Activated naive CD4-positive, alpha-beta T cell treated with anti-CD3 and anti-CD28 coated beads, Interleukin-2, amount 50 U/mL, for 72 hours (primary cell): Measurements from ENCODE around the gene MAPKAPK3. TPM values are rescaled to one million over a fixed set of nuclear protein-coding genes. Genes with fewer than 3 reads are reported as not detected.
A peak's percentile ranks its signal among the peaks of the same experiment; 100 is the strongest.

Experiments
- ATAC-seq, 2 donors: fragments of 150-1000 bp; cut with Tn5 transposase; 2 replicates each; pipeline ENCODE4 v1.10.0; 2021; ENCODE audit warnings: mild to moderate bottlenecking in 2 of 2, moderate library complexity in 2 of 2
- DNase-seq, 2 donors: peaks; one replicate each; pipeline ENCODE4 v3.0.0; 2021 to 2022; ENCODE audit warnings: low spot score in 2 of 2
- H3K27ac Mint-ChIP-seq, 2 donors: one replicate each; pipeline ENCODE4 v1.8.0; 2022; ENCODE audit warnings: mild to moderate bottlenecking in 2 of 2, mixed read lengths in 2 of 2
- H3K36me3 Mint-ChIP-seq, 2 donors: one replicate each; pipeline ENCODE4 v1.8.0; 2022; ENCODE audit warnings: mixed read lengths in 2 of 2
- H3K9me3 Mint-ChIP-seq, 2 donors: one replicate each; pipeline ENCODE4 v1.8.0; 2022; ENCODE audit warnings: mixed read lengths in 2 of 2
- total RNA-seq, 2 donors: library from RNA; stranded (reverse); gene quantifications; one replicate each; pipeline ENCODE4 v1.2.3, GENCODE V29; 2022

Gene MAPKAPK3
- total RNA-seq, 2 donors from 2014 or later, result 94.3 to 153 TPM

DNA sequence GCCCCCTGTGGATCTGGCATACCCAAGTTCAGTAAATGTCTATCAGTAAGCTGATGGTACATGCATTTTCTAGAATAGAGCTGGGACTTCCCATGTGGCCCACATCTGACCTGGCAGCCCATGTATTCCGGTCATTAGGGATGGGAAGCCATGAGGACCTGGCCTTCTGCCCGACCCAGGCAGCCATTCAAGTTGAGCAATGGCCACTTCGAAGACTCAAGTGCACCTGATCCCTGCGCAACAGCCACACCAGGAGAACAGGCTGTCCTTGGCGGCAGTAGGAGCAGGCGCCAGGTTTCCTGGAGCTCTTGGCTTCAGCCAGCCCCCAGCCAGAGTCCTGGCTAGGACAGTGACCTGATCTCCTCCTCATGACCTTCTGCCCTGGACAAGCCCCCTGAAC, 33.1 kb upstream of the MAPKAPK3 start:
- DNase-seq, result no peak
- Mint-ChIP-seq H3K36me3 (peaks cover 30 to 51% of the 10 kb centered on the region in 2 donors), H3K27ac (peak overlapping the region; percentile 86 to 99), H3K9me3 (no peaks in the 10 kb centered on the region)
- no peak for ATAC-seq

DNA sequence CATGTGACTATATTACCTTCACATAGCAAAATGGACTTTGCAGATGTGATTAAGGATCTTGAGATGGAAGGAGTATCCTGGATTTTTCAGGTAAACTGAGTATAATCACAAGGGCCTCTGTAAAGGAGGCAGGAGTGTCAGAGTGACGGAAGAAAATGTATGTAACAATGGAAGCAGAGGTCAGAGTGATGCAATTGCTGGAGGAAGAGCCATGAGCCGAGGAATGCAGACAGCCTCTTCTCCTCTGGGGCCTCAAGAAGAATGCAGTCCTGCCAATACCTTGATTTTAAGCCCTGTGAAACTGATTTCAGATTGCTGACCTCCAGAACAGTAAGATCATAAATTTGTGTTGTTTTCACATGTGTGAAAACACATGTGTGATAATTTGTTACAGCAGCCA, 32.6 kb upstream of the MAPKAPK3 start:
- DNase-seq (no peak), ATAC-seq (no peak)
- H3K27ac Mint-ChIP-seq, result peak overlapping the region; percentile 86 to 99
- H3K36me3 Mint-ChIP-seq, result peaks cover 30 to 47% of the 10 kb centered on the region in 2 donors
- H3K9me3 Mint-ChIP-seq, result no peaks in the 10 kb centered on the region

DNA sequence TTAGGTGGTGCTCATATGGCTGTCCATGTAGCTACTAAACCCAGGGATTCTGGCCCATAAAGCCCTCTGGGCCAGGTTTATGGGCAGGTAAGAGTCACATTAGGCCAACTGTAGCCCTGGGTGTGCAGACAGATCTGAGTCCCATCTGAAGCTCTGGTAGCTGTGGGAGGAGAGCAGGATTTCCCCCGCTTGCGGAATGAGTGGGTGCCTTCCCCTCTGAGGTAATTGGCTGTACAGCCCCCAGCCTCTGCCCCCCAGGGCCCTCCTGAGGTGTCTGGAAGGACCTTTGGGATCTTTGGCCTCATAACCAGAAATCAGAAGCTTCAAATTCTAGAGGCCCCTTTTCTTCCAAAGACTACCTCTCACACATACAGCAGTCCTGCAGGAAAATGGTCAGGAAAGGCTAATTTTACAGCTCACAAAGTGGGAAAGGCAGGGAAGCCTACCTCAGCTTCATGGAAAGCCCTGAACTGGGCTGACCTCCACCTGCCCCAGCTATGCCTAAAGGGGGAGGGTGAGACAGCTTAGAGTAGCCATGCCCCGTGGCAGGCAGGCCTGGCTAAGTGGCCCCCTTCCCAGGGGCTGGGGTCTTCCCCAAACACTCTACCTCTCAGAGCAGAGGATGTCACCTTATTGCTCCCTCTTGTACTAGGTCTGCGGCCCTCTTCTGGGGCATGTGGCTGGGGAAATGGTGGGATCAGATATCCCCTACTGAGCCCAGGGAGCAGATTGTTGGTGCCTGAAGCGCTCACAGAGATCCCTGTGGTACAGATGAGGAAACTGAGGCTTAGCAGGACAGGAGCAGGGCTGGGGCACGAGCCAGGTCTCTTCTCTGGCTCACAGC, 30.8 kb upstream of the MAPKAPK3 start:
- Mint-ChIP-seq H3K9me3 (no peaks in the 10 kb centered on the region), H3K27ac (peak overlapping the region; percentile 96 to 99), H3K36me3 (peaks cover 30 to 47% of the 10 kb centered on the region in 2 donors)
- ATAC-seq (peak in 1 of 2 donors; percentile 5), DNase-seq (no peak)

DNA sequence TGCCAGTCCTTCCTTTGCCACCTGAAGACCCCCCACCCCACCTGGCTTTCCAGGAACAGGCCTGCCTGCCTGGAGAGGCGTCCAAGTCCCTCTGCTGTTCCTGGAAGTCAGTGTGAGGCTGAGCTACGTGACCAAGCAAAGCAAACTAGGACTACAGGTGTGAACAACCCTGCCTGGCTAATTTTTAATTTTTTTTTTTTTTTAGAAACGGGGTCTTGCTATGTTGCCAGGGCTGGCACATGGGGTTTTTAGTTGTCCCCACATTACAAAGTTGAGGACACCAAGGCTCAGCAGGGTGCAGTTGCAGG, 30.2 kb upstream of the MAPKAPK3 start:
- Mint-ChIP-seq H3K27ac (peak overlapping the region; percentile 96 to 99), H3K9me3 (no peaks in the 10 kb centered on the region), H3K36me3 (peaks cover 30 to 42% of the 10 kb centered on the region in 2 donors)
- no peak for ATAC-seq
- DNase-seq, result no peak

DNA sequence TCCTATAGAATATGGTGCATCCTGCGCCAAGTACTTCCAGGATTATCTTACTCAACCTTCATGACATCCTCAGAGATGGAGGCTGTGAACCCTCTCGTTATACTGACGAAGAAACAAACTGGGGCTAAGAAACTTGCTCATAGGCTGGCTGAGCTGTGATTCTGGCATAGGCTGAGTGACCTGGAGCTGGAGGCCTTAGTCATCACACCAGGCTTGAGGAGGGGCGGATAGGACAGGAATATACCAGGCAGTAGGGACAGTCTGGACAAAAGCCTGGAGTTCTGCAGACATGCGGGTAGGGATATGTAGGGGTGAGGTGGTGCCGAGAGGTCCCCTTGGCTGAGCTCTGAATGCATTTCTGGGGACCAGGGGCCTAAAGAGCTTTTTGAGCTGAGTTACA, 29.6 kb upstream of the MAPKAPK3 start:
- ATAC-seq (no peak), DNase-seq (no peak)
- H3K27ac Mint-ChIP-seq, result peak overlapping the region; percentile 96 to 99
- H3K36me3 Mint-ChIP-seq, result peaks cover 25 to 36% of the 10 kb centered on the region in 2 donors
- H3K9me3 Mint-ChIP-seq, result no peaks in the 10 kb centered on the region

DNA sequence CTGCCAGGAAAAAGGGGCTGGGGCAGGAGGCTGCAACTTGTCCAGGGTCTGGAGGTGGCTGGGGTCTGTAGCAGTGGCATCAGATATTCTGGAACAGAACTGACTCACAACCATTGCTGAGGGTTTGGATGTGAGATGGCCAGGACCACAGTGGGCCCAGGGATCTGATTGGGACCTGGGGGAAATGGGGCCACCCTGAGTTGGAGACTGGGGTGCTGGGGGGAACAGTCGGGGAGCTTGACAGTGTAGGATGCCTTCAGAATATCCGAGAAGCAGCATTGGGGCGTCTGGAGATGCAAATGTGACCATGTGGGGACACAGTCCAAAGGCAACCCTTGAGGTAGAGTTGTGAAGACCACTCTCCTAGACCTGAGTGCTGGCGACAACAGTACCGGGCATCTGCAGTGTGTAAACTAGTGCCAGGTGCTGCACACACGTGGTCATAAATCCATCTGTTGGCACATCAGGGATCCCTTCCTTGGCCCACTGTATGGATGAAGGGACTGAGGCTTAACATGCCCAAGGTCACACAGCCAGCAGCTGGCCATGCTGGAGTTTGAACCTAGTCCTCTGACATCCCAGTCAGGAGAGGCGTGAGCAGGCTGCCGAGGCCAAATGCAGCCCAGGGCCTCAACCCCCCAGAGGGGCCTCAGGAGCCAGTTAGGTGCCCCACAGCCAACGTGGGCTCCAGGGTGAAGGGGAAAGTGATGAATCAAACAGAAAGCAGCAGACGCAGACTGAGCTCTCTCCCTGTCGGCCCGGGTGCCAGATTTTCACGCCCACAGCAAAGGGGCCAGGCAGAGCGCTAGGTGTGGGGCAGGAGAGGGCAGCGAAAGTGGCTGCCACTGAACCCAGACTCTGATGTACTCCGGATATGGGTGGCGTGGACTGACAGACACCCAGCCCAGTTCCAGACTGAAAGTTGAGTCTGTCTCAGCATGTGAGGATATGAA, 28.9 kb upstream of the MAPKAPK3 start:
- H3K27ac Mint-ChIP-seq, result peak overlapping the region; percentile 96 to 99
- ATAC-seq (peak; percentile 62 to 67), DNase-seq (peak; percentile 80 to 88)
- peaks cover 24 to 34% of the 10 kb centered on the region in 2 donors for H3K36me3 Mint-ChIP-seq
- no peaks in the 10 kb centered on the region for H3K9me3 Mint-ChIP-seq

DNA sequence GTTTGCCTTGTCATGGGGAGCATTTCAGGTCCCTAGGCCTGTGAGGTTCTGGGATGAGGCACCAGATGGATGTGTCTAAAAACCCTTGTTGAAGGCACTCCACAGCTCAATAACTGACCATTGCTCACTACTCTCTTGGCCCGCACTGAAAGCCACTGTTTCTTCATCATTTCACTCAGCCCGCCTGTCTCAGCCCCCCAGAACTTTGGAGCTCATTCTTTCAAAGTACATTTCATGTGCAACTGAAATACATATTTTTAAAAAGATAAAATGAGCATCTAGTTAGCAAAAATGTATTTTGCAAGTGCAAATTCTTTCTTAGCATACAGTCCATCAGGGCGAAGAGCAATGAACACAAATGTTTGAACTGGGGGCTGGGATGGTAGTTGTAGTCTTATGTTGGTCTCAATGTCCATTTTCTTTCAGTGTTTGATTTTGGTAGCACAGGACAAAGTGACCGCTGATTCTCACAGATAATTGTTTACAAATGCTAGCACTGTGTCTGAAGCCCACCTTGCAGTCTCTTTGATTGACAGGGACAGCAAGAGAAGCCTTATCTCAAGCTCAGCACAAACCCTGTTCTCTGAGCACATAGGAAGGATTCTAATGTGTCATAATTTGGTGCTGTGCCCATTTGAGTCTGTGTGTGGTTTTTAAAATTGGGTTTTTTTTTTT, 28.1 kb upstream of the MAPKAPK3 start:
- Mint-ChIP-seq H3K27ac (peak overlapping the region; percentile 96 to 99), H3K36me3 (peaks cover 20 to 27% of the 10 kb centered on the region in 2 donors), H3K9me3 (no peaks in the 10 kb centered on the region)
- ATAC-seq (no peak), DNase-seq (no peak)

DNA sequence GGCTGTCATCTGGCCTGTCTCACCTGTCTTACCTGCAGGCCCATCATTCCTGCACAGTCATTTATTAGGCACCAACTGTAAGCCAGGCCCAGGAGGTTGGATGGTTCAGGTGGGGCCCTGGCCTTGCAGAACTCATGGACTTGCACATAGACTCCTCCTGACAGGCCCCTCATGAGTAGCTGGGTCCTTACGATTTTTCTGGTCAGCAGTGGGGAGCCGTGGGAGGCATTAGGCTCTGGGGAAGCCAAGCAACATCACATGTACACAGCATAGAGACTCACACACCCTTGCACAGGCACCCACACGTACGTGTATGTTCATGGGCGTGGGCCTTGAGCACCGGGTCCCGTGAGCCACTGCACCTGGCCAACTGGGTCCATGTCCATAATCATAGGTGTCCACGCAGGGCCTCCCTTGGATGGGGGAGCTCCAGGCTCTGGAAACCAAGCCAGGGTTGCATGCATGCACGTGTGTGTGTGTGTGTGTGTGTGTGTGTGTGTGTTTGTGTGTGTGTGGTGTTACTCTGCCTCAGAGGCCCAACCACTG, 25.7 kb upstream of the MAPKAPK3 start:
- ATAC-seq (peak; percentile 4 to 7), DNase-seq (no peak)
- Mint-ChIP-seq H3K9me3 (no peaks in the 10 kb centered on the region), H3K27ac (peak overlapping the region; percentile 98 to 99), H3K36me3 (peaks cover 15% of the 10 kb centered on the region in 2 donors)

DNA sequence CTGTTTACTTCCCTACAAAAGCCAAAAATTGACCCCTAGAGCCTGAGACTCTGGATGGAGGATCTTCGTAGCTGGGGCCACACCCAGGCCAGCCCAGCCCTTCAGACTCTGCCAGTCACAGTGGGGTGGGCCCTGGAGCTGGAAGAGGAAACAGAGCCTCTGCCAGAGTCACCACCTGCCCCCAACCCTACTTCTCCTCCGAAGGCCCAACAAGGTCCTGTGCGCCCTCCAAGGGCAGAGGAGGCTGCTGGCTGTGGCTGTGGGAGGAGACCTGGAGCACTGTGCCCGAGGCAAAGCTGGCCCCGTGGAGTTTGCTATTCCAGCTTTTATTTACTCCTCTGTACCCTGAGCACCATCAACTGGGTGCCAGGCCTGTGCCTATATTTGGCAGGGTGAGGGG, 24.4 kb upstream of the MAPKAPK3 start:
- no peaks in the 10 kb centered on the region for H3K9me3 Mint-ChIP-seq
- ATAC-seq, result no peak
- no peak for DNase-seq
- peaks cover 10% of the 10 kb centered on the region in 2 donors for H3K36me3 Mint-ChIP-seq
- peak overlapping the region; percentile 98 to 99 for H3K27ac Mint-ChIP-seq

DNA sequence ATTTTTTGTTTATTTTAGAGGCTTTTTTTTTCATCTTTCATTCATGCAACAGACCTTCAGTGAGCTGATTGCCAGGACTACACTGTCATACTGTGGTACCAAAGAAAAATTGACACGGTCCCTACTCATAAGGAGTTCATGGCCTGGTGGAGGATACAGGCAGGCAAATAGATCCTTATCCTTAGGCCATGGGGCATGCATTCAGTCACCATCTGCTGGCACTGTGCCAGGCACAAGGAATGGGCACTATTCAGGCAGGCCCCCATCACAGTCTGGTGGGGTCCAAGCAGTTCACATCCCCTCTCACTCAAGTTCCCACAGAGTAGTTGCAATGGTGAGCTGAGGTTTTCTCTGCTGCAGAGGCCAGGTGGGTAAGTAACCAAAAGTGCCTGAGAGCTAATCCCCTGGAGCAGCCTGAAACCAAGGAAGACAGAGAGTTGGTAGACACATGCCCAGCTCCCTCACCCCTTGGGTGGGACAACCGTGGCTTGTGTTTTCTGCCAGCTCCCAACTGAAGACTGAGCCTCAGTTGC, 22.6 kb upstream of the MAPKAPK3 start:
- no peak for DNase-seq
- peaks cover 16 to 21% of the 10 kb centered on the region in 2 donors for H3K36me3 Mint-ChIP-seq
- peak overlapping the region; percentile 94 to 99 for H3K27ac Mint-ChIP-seq
- no peaks in the 10 kb centered on the region for H3K9me3 Mint-ChIP-seq
- ATAC-seq, result no peak

DNA sequence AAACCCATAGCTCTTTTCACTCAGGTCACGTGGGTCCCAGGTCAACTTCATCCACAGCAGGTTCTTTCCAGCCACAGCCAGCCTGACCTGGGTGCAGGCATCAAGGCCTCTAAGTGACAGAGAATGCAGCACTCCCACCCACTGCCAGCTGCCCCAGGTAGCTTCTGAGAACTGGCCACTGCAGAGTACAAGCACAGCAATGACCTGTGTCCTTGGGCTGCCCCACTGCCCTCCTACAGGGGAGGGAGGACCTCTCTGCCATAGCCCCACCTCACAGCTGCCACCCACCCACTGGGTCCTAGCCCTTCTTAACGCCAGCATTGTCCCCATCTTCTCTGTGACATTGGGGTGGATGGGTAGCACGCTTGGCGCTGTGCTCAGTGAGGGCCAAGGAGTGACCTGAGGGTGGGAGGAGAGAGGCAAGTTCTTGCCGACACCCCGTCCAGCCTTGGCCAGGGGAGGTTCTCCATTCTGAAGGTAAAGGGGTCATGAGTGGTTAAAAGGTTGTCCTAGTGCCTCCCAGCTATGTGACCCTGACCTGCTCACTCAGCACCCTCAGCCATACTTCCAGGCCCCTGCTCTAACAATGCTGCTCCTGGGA, 17.7 kb upstream of the MAPKAPK3 start:
- Mint-ChIP-seq H3K27ac (peak overlapping the region; percentile 97 to 98), H3K9me3 (no peaks in the 10 kb centered on the region), H3K36me3 (peaks cover 25 to 40% of the 10 kb centered on the region in 2 donors)
- no peak for DNase-seq
- ATAC-seq, result no peak

DNA sequence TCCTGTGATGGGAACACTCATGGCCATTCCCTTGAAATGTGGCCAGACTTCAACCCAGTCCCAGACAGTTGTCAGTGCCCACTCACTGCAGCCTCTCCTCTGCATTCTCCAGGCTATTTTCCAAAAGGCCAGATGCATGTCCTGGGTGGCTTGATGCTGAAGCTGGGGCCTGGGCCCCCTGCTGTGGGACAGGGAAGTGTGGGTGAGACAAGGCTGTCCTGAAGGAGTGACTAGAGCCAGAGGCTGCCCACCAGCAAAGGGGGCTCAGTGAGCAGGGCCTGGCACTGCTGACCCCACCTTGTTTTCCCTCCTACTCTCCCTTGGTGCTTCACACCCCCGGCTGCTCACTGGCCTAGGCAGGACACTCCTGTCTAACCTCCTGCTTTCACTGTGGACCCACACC, 17.2 kb upstream of the MAPKAPK3 start:
- peaks cover 30 to 43% of the 10 kb centered on the region in 2 donors for H3K36me3 Mint-ChIP-seq
- H3K27ac Mint-ChIP-seq, result peak overlapping the region; percentile 97 to 98
- ATAC-seq, result no peak
- no peak for DNase-seq
- H3K9me3 Mint-ChIP-seq, result no peaks in the 10 kb centered on the region

DNA sequence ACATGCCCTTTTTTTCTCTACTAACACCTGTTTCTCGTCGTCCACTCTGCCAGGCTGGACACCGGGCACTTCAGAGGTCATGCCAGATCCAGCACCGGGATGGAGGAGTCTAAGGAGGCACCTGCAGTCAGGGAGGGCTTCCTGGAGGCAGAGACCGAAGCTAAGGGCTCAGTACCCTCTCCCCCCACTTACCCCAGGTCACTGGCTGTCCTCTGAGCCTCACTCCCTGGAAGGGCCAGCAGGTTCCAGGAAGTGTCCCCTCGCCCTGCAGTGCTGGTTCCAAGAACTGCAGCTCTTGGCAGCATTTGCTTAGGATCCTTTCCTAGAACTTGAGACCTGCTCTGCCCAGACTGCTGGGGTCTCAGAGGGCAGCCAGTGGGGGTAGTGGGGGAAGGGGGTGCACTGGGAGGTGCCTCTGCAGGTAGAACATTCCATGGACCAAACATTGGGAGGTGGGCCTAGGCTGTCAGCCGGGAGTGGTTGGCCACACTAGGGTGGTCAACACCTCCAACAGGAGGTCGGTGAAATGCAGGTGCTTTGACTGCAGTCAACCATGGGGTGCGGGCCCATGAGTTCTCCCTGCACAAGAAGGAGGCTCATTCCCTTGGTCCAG, 16.7 kb upstream of the MAPKAPK3 start:
- ATAC-seq (no peak), DNase-seq (no peak)
- Mint-ChIP-seq H3K27ac (peak overlapping the region; percentile 97 to 98), H3K36me3 (peaks cover 35 to 48% of the 10 kb centered on the region in 2 donors), H3K9me3 (no peaks in the 10 kb centered on the region)

DNA sequence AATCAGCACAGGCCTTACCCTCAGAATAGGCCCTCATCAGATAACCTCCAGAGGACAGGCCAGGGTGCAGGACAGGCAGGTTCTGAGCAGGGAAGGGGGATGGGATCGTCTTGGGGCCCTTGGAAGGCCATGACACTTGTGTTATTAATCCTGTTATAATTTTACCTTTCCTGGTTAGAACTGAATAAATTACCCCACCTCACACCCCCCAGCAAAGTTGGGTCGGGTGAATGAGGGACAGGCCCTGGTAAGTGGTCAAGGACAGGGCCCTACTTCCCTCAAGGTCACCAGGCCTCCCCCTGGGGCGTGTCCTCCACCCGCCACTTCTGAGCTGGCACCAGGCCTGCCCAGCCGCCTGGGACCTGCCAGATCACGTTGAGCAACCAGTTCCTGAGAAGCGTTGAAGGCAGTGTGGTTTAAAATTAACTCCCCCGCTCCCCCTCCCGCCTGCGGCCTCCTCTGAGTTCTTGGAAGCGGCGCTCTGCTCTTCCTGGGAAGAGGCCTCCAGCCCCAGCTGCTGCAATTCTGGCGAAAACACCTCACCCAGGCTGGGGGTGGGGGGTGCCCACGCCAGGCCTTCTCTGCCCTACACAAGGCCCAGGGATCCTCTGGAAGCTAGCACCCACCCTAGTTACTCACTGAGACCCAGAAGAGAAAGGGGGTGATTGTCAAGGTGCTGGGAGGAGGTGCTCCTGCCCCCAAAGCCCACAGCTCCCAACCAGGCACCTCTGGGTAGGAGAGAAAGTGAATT, 15.9 kb upstream of the MAPKAPK3 start:
- DNase-seq, result peak; percentile 70 to 95
- H3K9me3 Mint-ChIP-seq, result no peaks in the 10 kb centered on the region
- peaks cover 43 to 56% of the 10 kb centered on the region in 2 donors for H3K36me3 Mint-ChIP-seq
- peak; percentile 69 for ATAC-seq
- peak overlapping the region; percentile 97 to 98 for H3K27ac Mint-ChIP-seq
